ENCODE data around the gene INO80B.

The INO80B gene

DNA sequence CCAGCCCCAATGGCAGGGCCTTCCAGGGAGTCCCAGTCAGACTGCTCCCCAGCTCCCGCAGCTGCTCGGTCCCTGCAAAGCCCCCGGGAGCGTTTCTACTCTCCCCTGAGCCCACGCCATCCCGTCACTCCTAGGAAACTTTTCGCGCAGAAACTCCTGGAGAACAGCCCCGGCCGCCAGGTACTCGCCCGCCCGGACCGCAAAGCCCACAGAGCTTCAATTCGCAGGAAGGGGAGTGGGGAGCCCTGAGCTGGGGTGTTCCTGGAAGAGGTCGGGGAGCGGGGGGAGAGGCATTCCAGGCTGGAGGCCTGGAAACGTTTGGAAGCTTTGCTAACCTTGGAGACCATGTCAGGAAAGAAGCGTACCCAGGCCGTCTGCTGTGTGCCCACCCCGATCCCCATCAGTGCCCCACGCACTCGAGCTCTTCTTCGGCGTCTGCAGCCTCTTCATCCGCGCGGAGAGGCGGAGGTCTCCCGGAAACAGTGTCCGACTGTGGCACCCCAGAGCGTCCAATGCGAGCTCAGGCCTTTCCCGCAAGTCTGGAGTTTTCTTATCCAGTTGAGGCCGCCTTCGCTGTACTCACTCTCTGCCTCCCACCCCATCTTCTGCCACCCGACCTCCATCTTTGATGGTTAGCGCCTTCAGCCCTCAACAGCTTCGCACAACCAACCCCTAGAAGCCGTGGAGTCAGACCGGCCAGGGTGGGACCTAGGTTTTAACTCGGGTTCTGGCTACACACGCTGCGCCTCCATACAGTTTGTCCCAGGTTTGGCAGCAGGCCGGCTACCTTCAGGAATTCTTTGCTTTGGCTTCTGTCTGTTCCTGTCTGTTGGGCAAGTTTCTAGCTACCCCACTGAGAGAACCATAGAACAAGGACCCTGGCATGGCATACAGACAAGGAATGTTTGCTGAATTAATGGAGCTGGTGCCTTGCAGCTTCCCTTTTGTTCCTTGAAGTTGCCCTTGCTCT, 48.9 kb downstream of the INO80B start:
- no peak for DNase-seq

DNA sequence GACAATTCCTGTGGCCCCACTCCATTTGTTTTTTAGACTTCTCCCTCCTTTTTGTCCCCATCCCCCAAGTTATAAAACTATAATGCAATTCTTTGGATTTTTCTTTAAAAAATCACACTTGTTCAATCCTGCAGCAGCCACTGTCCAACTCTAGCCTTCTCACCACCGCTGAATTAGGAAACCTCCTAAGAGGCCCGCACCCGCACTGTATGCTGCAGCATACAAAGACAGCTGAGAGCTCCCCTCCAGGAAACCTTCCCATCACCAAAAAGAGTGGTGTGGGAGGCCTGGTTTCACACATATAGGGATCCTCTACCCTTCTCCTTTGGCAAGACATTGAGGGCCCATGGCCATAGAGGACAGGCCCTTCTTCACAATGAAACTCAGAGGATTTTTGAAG, 49.7 kb downstream of the INO80B start:
- no peak for DNase-seq

DNA sequence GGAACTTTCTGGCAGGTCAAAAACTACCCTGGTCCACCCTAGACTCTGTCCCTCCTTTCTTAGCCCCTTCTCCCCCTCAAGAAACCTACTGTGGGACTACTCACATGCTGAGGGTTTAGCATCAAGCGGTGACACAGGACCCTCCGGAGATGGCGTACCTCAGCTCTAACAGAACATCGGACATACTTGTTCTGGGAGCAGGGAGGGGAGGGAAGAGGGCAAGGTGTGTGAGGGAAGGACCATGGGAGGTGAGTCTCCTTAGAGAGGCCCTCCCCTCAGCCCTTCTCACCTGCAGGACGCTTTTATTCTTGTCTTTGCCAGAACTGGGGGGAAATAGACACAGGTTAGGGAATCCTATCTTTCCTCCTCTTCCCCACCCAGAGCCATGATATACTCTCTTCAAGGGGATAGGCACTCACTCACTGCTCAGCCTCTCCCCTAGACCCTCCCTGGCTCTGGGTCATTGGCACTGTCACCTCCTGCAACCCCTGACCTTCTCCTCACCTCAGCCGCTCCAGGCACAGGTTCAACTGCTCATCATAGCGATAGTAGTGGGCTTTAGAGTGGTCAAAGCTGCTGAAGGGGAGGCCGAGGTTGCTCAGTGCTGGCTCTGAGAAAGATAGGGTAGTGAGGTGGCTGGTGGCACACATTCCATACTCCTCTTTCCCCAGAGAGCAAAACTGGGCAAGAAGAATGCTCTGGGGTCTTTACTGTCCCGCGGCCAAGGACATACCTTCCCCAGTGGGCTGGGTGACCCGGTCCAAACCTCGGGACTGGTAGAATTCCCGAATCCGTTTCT, 50.8 kb downstream of the INO80B start:
- DNase-seq, result no peak

GRCh38 chr2:74507145-74507925, 52.4 kb downstream of the INO80B start, which contains the start of gene PCGF1:
TSS of gene PCGF1 (minus strand) at chr2:74507695. CDS start at chr2:74507668, 27 bp downstream.
- peak; percentile 99 for DNase-seq

Data from fibroblast of skin of right biceps (primary cell).